ENCODE measurements around the gene BCAM.

The BCAM gene

GRCh38 chr19:44806291-44806690 lies 2.6 kb upstream of the BCAM start:
- TF ChIP-seq CTCF (IDR thresholded peaks at IDR 0.05; ENCODE audit: low read depth, low read length) = no peak
- DNase-seq (ENCODE audit: low read depth in 2 of 2) = no peak
- H3K4me3 ChIP-seq (replicated peaks in 1 of 2; ENCODE audit: low read depth in 2 of 2, low read length in 2 of 2) = no peak overlapping the region

- DNase-seq (ENCODE audit: low read depth in 2 of 2) = no peak
- H3K4me3 ChIP-seq (replicated peaks in 1 of 2; ENCODE audit: low read depth in 2 of 2, low read length in 2 of 2) = no peak overlapping the region
- TF ChIP-seq CTCF (IDR thresholded peaks at IDR 0.05; ENCODE audit: low read depth, low read length) = no peak
These were observed 1.7 kb upstream of the BCAM start for GRCh38 chr19:44807162-44807561.

GRCh38 chr19:44807652-44808462 lies 1.0 kb upstream of the BCAM start:
- TF ChIP-seq CTCF (IDR thresholded peaks at IDR 0.05; ENCODE audit: low read depth, low read length) = peak; percentile 57
- no peak overlapping the region for H3K4me3 ChIP-seq (replicated peaks in 1 of 2; ENCODE audit: low read depth in 2 of 2, low read length in 2 of 2)
- DNase-seq (ENCODE audit: low read depth in 2 of 2) = peak; percentile 35 to 48

- H3K4me3 ChIP-seq (replicated peaks in 1 of 2; ENCODE audit: low read depth in 2 of 2, low read length in 2 of 2) = peak overlapping the region in 1 of 2 donors; percentile 58
- no peak for TF ChIP-seq CTCF (IDR thresholded peaks at IDR 0.05; ENCODE audit: low read depth, low read length)
- DNase-seq (ENCODE audit: low read depth in 2 of 2) = no peak
These were observed 802 bp downstream of the BCAM start for GRCh38 chr19:44809577-44810233.

- no peak overlapping the region for H3K4me3 ChIP-seq (replicated peaks in 1 of 2; ENCODE audit: low read depth in 2 of 2, low read length in 2 of 2)
- no peak for TF ChIP-seq CTCF (IDR thresholded peaks at IDR 0.05; ENCODE audit: low read depth, low read length)
- DNase-seq (ENCODE audit: low read depth in 2 of 2) = no peak
These were observed 1.6 kb downstream of the BCAM start for GRCh38 chr19:44810234-44811121.

- no peak overlapping the region for H3K4me3 ChIP-seq (replicated peaks in 1 of 2; ENCODE audit: low read depth in 2 of 2, low read length in 2 of 2)
- TF ChIP-seq CTCF (IDR thresholded peaks at IDR 0.05; ENCODE audit: low read depth, low read length) = no peak
- no peak for DNase-seq (ENCODE audit: low read depth in 2 of 2)
These were observed 2.2 kb downstream of the BCAM start for GRCh38 chr19:44811122-44811419.

All from cardiac fibroblast (primary cell).